ENCODE data around the gene CMBL. TPM values are rescaled to one million over a fixed set of nuclear protein-coding genes. Genes with fewer than 3 reads are reported as not detected.
A peak's percentile ranks its signal among the peaks of the same experiment; 100 is the strongest.
"Not testable (repeated sequence)": the region's sequence is repeated elsewhere in the genome, so short reads cannot be mapped to it uniquely, and the experiment has no call there.

CMBL gene
- total RNA-seq, 2 donors from 2014 or later, result 11.8 to 20.4 TPM

DNA sequence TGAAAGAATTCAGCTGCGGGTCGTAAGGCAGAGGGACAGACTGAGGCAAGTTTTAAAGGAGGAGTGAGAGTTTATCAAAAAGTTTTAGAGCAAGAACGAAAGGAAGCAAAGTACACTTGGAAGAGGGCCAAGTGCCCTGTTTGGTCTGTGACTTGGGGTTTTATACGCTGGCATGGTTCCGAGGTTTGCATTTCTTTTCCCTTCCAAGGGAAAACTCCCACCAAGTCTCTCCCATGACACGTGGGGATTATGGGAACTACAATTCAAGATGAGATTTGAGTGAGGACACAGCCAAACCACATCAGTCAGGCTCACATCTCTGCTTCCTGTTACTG is 34.9 kb downstream of the CMBL start:
- intact Hi-C loops (cut with DNase I), result not testable (repeated sequence)

DNA sequence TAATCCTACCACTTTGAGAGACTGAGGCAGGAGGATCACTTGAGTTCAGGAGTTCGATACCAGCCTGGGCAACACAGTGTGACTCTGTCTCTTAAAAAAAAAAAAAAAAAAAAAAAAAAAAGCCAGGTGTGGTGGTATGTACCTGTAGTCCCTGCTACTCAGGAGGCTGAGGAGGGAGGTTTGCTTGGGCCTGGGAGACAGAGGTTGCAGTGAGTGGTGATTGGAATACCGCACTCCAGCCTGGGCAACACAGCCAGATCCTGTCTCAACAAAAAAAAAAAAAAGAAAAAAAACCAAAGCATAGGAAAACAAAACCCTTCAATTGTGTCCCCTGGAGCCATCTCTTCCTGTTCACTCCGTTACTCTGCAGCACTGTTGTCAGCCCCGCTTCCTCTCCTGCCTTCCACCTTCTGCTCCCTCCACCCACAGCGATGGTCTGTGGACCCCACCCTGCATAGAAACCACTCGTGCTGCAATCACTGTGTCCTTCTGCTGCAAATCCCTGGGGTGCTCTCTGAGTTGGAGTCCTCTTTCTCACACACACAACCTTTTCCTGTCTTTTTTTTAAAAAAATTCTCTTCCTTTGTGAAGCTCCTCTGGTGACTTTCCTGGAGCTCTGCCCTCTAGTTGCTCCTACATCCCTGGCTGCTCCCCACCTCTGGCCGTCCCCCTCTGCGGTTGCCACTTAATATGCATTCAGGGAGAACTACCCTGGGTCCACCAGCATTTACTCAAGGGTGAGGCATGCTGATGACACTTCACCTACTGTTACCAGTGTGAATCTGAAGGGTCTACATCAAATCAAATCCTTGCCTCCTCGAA is 35.4 kb downstream of the CMBL start:
- intact Hi-C loops (cut with DNase I), result no loop called here
- no peak for DNase-seq (ENCODE audit: low spot score)

More for the DNA sequence above, 34.9 kb downstream of the CMBL start:
- DNase-seq (ENCODE audit: low spot score), result not testable (repeated sequence)

DNA sequence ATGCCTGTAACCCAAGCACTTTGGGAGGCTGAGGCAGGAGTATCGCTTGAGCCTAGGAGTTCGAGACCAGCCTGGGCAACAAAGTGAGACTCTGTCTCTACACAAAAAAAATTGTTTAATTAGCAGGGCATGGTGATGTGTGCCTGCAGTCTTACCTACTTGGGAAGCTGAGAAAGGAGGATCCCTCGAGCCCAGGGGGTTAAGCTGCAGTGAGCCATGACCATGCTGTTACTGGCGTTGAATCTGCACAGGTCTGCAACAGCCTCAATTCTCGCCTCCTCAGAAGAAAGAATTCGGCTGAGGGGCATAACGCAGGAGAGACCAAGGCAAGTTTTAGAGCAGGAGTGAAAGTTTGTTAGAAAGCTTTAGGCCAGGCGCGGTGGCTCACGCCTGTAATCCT is 39.6 kb downstream of the CMBL start:
- DNase-seq (ENCODE audit: low spot score), result no peak
- intact Hi-C loops (cut with DNase I), result no loop called here

DNA sequence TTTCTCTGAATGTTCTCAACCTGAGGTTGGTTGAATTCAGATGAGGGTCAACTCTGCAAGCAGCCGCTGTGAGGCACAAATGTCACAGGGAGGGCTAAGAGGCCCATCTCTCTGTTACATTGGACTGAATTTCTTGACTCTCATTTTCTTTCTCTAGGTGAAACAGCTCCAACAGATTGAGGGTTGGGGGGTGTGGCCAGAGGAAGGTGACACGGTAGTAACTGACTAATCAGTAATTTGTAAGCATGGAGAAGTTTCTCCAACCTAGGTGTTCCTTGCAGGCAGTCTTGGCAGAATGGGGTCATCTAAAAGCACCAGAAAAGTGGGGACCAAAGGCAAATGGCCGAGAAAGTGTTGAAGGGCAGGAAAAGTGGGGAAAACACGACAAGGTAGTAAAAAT is 40.9 kb downstream of the CMBL start:
- intact Hi-C loops (cut with DNase I), result no loop called here
- DNase-seq (ENCODE audit: low spot score), result no peak

DNA sequence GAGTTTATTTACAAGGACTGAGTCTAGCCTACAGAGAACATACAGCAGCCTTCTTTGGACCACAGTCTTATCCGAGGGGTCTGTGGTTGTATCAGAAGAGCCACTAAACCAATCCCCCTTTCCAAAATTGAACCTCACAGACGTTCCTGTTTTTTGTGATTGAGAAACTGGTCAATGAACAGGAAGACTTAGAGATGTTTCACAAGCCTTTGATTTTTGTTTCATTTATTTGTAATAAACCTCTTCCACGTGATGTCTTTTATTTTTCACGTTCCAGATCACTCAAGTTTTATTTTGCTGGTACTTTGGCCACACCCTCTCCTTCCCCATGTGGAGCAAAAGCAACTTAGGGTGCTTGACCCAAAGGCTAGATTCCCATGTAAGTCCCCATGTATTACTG is 41.6 kb downstream of the CMBL start:
- intact Hi-C loops (cut with DNase I), result no loop called here
- DNase-seq (ENCODE audit: low spot score), result no peak

DNA sequence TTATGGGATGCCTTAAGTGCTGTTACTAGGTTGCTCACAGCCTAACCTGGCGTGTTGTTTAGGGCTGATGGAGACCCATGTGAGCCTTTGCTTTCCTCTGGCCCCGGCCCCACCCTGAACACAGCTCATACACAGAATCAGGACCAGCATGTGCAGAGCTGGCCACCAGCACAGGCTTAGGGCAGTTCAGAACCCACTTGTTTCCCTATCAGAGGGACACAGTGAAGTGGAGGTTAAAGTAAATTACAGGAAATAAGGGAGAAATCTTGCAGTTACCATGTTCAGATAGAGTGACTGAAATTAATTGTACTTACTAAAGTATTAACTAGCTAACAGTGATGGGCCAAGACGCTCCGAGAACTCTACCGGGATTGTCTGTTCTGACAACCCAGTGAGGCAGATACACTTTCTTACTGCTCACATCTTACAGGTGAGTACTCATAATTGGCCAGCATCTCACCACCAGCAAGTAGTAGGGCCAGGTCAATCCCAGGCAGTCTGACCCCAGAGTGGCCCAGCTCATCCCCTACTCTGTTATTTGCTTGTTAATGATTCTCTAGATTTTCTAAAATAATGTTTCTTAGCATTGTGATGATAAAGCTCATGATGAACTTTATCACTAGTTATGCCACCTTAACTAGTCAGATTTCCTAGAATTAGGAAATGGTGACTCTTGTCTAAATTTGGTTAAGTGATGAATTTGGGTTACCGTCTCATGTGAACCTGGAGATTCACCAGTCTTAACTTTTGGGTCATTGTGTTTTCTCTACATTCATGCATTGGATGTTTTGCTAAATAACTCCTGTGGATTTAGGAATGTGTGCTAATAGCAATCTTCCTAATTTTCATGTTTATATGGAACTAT is 42.2 kb downstream of the CMBL start:
- no peak for DNase-seq (ENCODE audit: low spot score)
- intact Hi-C loops (cut with DNase I), result no loop called here

DNA sequence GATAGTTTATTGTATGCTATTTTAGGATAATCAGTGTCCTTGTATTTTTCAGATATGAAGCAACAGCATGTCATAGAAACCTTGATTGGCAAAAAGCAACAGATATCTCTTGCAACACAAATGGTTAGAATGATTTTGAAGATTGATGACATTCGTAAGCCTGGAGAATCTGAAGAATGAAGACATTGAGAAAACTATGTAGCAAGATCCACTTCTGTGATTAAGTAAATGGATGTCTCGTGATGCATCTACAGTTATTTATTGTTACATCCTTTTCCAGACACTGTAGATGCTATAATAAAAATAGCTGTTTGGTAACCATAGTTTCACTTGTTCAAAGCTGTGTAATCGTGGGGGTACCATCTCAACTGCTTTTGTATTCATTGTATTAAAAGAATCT is 43.1 kb downstream of the CMBL start:
- intact Hi-C loops (cut with DNase I), result no loop called here
- no peak for DNase-seq (ENCODE audit: low spot score)

DNA sequence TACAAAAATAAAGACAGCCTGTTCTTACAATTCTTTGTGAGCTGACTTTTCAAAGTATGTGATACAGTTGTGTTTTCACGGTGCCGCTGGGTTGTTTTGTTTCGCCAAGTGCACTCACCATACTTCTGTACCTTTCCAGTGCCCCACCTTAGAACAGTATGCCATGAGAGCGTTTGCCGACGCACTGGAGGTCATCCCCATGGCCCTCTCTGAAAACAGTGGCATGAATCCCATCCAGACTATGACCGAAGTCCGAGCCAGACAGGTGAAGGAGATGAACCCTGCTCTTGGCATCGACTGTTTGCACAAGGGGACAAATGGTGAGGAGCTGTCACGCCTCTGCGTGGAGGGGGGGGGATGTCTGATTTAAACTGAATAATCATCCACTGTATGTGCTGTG is 44.7 kb downstream of the CMBL start:
- intact Hi-C loops (cut with DNase I), result no loop called here
- no peak for DNase-seq (ENCODE audit: low spot score)

DNA sequence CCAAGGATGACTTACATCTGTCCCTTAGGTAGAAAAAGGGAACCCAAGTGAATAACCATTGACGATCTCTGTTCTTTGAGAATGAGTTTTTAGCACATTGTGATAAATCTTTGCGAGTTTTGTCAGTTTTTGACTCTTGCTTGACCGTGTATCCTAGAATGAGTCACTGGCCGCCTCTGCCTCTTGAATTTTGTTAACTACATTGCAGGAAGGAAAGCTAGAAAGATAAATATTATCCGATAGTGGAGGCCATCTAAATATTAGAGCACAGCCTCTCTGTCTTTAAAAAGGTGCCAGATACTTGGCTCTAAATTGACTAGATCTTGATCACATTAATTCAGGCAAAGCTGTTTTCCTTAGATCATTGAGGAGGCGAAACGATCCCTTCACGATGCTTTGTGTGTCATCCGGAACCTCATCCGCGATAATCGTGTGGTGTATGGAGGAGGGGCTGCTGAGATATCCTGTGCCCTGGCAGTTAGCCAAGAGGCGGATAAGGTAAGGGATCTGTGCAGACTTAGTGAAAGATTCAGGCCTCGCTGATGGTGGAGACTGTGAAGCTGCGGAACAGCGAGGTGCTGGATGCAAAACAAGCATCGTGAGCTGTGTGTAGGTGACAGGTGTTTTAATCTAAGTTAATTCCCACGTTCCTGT is 45.5 kb downstream of the CMBL start:
- no peak for DNase-seq (ENCODE audit: low spot score)
- intact Hi-C loops (cut with DNase I), result no loop called here

DNA sequence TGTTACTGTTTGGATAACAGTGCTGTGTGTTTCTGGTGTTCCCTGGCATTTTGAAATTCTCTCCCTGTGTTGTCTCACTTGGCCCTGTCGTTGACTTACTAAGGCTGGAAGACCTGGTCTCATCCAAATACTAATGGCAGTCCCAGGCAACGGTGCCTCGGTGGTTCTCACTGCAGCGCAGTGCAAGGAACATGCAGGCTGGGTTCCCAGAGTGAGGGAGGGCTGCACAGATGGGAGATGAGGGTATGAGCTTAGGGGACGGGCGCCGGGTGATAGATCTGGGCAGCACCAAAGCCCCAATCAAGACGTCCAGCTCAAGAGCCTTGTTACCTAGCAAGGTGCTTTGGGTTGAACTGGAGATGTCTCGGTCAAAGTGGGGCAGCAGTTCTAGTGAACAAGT is 46.6 kb downstream of the CMBL start:
- intact Hi-C loops (cut with DNase I), result no loop called here
- no peak for DNase-seq (ENCODE audit: low spot score)

DNA sequence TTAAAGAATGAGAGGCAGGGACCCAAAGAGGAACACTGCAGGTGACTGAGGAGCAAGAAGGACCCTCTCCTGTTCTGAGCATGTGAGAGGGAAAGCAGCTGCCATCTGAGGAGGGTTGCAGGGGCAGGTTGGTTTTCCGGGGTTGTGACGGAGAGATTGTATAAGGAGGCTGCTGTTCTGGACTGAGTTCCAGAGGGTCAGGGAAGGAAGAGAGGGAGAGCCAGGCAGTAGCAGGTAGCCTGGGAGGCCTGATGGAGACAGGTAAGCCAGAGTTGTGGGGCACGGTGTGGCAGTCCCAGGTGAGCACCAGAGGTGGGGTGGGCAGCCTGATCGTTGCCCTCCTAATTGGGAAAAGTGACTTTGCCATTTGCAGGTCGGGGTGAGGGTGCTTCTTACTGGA is 47.8 kb downstream of the CMBL start:
- intact Hi-C loops (cut with DNase I), result no loop called here
- no peak for DNase-seq (ENCODE audit: low spot score)

DNA sequence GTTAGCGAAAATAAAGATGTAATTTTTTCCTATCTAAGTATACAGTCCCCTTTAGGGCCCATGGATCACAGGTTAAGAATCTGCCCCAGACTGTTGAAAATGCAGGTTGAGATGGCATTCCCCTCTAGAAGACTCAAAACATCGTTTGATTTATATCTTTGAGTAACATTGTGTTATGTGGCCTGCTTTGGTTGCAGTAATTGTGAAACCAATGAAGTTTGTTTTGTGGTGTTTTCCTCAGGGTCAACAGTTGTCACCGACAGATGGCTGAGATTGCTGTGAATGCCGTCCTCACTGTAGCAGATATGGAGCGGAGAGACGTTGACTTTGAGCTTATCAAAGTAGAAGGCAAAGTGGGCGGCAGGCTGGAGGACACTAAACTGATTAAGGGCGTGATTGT is 49.8 kb downstream of the CMBL start:
- intact Hi-C loops (cut with DNase I), result no loop called here
- no peak for DNase-seq (ENCODE audit: low spot score)

DNA sequence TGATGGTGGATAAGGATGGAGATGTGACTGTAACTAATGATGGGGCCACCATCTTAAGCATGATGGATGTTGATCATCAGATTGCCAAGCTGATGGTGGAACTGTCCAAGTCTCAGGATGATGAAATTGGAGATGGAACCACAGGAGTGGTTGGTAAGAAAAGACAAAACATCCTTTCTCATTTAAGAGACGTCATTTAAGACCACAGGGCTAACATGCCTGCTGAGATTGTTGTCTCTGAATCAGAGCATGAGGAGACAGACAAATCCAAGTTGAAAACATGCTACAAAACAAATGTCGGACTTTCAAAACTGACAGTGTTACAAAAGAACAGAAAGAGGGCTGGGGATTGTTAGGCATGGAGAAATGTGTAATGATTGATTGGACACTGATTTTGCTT is 53.0 kb downstream of the CMBL start:
- no peak for DNase-seq (ENCODE audit: low spot score)
- intact Hi-C loops (cut with DNase I), result no loop called here

DNA sequence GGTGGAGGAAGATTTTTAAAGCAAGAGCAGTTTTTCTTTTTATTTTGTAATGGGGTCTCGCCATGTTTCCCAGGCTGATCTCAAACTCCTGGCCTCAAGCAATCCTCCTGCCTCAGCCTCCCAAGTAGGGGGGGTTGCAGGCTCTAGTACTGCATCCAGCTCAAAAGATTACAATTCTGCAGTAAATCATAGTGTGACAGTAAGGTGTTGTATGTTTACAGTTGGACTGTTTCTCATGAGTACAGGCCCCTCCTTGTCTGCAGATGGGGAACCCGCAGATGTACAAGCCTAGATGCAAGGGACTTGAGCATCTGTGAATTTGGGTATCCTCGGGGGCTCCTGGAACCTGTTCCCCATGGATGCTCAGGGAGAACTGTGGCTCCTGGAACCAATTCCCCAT is 54.3 kb downstream of the CMBL start:
- intact Hi-C loops (cut with DNase I), result no loop called here
- DNase-seq (ENCODE audit: low spot score), result no peak

DNA sequence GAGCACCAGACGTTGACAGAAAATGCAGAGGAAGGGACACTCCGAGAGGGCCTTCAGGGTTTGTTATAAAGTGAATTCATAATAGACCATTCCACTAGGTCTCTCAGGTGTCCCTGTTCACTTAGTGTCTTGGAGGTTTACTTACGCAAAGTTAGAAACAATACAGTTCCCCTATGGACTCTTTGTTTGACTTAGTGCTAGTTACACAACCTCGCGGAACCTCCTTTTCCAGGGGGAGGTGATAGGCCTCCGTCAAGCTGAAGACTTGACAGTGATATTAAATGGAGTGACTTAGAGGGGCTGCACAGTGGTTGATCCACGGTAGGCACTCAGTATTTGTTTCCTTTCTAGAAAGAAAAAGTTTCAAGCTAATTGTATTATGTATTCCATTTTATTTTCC is 56.3 kb downstream of the CMBL start:
- intact Hi-C loops (cut with DNase I), result no loop called here

DNA sequence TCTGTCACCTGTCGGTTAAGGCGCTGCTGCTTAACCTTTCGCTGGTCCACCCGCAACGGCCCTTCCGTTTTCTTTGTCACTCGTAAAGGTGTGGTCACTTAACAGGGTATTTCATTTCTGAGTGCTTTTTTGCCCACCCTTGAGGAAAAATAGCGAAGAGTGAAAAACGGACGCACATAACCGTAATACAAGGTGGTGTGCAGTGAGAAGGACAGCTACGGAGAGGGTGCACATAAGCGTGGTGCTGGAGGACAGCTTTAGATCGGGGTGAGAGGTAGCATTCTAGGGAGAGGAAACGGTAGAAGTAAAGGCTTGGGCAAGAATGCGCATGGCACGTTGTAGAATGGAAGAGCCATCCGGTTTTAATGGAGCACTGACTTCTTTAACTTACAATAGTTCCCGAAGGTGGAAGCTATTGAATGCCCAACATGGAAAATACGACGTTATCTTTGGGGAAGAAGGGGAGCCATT is 56.9 kb downstream of the CMBL start:
- intact Hi-C loops (cut with DNase I), result no loop called here

More for the DNA sequence above, 56.3 kb downstream of the CMBL start:
- DNase-seq (ENCODE audit: low spot score), result no peak

DNA sequence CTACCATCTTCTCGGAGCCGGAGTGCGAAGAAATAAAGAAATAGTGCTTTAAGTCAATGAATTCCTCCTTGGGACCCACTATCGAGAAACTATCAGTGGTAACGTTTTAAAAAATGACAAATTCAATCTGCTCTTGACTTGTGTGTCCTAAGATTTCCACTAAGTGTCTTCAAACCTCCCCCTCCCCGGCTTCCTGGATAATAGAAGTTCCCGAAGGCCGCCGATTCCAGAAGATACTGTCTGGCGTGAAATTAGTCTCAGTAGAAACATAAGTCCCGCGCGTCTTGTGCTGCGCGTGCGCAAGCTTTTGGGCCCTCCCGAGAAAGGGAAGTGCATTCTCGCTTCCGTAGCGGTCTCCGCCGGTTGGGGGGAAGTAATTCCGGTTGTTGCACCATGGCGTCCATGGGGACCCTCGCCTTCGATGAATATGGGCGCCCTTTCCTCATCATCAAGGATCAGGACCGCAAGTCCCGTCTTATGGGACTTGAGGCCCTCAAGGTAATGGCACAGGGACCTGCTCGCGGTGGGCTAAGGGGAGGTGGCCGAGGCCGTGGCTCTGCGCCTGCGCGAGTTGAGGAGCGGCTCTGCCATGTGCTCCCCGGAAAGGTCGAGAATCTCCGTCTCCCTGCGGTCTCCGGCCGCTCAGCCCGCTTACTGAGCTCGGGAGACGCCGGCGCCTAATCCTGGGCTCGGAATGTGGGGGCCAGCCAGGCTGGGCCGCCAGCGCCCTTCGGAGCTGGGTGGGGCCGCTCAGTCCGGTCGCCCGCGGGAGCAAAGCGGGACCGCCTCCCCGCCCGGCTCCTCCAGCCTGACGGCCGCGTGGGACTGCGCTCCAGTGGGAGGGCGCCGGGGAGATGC is 57.5 kb downstream of the CMBL start, which contains the start of gene CCT5:
Gene CCT5 (plus strand): TSS at position 333 of the 858 bp plus-strand sequence. CDS start 61 bp downstream, at position 394.
- DNase-seq (ENCODE audit: low spot score), result peak; percentile 98
- intact Hi-C loops (cut with DNase I), result no loop called here

More for the DNA sequence above, 56.9 kb downstream of the CMBL start:
- DNase-seq (ENCODE audit: low spot score), result no peak

DNA sequence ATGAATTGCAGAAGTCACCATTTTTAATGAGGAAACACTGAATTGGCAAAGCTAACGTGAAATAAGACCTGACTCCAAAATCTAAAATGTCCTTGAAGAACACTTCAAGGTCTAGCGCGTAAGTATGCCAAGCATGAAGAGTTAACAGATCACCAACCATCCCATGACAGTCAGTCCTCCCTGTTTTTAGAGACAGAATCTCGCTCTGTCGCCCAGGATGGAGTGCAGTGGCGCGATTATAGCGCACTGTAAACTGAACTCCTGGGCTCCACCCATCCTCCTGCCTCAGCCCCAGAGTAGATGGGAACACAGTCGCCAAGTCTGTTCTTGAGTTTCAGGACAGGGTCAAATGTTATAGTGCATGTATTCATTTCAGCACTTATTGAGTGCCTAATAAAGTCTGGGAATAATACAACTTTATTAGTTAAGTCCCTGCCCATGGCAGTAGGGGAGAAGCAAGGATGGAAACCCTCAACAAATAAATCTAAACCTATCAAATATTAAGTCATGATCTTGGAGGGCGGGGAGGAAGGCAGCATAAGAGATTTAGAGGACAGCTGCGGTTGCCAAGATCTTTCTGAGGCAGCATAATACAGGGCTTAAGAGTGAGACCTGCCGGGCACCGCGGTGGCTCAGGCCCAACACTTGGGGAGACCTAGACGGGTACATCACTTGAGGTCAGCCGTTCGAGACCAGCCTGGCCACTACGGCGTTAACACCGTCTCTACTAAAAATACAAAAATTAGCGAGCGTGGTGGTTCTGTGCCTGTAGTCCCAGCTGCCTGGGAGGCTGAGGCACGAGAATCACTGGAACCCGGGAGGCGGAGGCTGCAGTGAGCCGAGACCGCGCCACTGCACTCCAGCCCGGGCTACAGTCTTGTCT is 59.1 kb downstream of the CMBL start:
- DNase-seq (ENCODE audit: low spot score), result no peak
- intact Hi-C loops (cut with DNase I), result no loop called here

Measured in posterior vena cava (tissue), 2 donors.